CD4-positive, alpha-beta T cell treated with Interleukin-2 at 100 ng/mL for 4 hours (primary cell): Measurements from ENCODE around the gene FREM1.

Experiments
- DNase-seq: peaks from one replicate; pipeline ENCODE4 v3.0.0-alpha.2; 2020; ENCODE audit warnings: low spot score

The FREM1 gene

GRCh38 chr9:14909181-14909580 is 1.0 kb downstream of the FREM1 start:
- DNase-seq: no peak

- no peak for DNase-seq
These were observed 1.7 kb downstream of the FREM1 start for GRCh38 chr9:14908295-14909180.

- no peak for DNase-seq
These were observed 2.5 kb downstream of the FREM1 start for GRCh38 chr9:14907696-14908095.

- DNase-seq: no peak
These were observed 2.9 kb downstream of the FREM1 start for GRCh38 chr9:14907360-14907685.

GRCh38 chr9:14906644-14907359 is 3.4 kb downstream of the FREM1 start:
- no peak for DNase-seq

GRCh38 chr9:14906000-14906399 is 4.2 kb downstream of the FREM1 start:
- DNase-seq: no peak

GRCh38 chr9:14903040-14903439 is 7.2 kb downstream of the FREM1 start:
- no peak for DNase-seq

- DNase-seq: no peak
These were observed 7.7 kb downstream of the FREM1 start for GRCh38 chr9:14902561-14902960.

GRCh38 chr9:14899815-14900193 is 10.4 kb downstream of the FREM1 start:
- DNase-seq: no peak

GRCh38 chr9:14899042-14899814 is 11.0 kb downstream of the FREM1 start:
- DNase-seq: no peak

- no peak for DNase-seq
These were observed 14.4 kb downstream of the FREM1 start for GRCh38 chr9:14895806-14896205.

- DNase-seq: no peak
These were observed 16.9 kb downstream of the FREM1 start for GRCh38 chr9:14893280-14893679.

GRCh38 chr9:14891332-14891731 is 18.9 kb downstream of the FREM1 start:
- DNase-seq: no peak

GRCh38 chr9:14889451-14889850 is 20.8 kb downstream of the FREM1 start:
- no peak for DNase-seq

- no peak for DNase-seq
These were observed 21.4 kb downstream of the FREM1 start for GRCh38 chr9:14888875-14889274.

GRCh38 chr9:14888272-14888671 is 22.0 kb downstream of the FREM1 start:
- DNase-seq: no peak

- no peak for DNase-seq
These were observed 23.1 kb downstream of the FREM1 start for GRCh38 chr9:14887149-14887548.

GRCh38 chr9:14883310-14883944 is 26.8 kb downstream of the FREM1 start:
- DNase-seq: no peak

GRCh38 chr9:14882090-14882489 is 28.1 kb downstream of the FREM1 start:
- no peak for DNase-seq

- DNase-seq: no peak
These were observed 29.2 kb downstream of the FREM1 start for GRCh38 chr9:14881006-14881405.

- no peak for DNase-seq
These were observed 40.1 kb downstream of the FREM1 start for GRCh38 chr9:14870090-14870489.

GRCh38 chr9:14869671-14870070 is 40.6 kb downstream of the FREM1 start:
- DNase-seq: no peak
